Mucosa of descending colon (tissue), 3 donors: ENCODE measurements around the gene SNTG2. TPM values are rescaled to one million over a fixed set of nuclear protein-coding genes. Genes with fewer than 3 reads are reported as not detected.

Experiments
- ATAC-seq: fragments of 200-7000 bp; cut with Tn5 transposase; one replicate; pipeline ENCODE4 v1.9.1; 2020; ENCODE audit warnings: mild to moderate bottlenecking, moderate library complexity
- DNase-seq, 3 donors: peaks; one replicate each; pipeline ENCODE4 v3.0.0-alpha.2; 2020
- H3K36me3 ChIP-seq: fragments of 200-600 bp; one replicate; pipeline ENCODE4 v1.8.0; 2021; ENCODE audit warnings: low read depth, mild to moderate bottlenecking
- H3K4me1 ChIP-seq: fragments of 200-600 bp; one replicate; pipeline ENCODE4 v1.8.0; 2021; ENCODE audit warnings: low read depth, mild to moderate bottlenecking
- H3K4me3 ChIP-seq: fragments of 200-600 bp; one replicate; pipeline ENCODE4 v1.8.0; 2021; ENCODE audit warnings: mild to moderate bottlenecking
- H3K9me3 ChIP-seq: fragments of 200-600 bp; one replicate; pipeline ENCODE4 v1.8.0; 2021; ENCODE audit warnings: mild to moderate bottlenecking
- intact Hi-C, 2 donors: fragments of 100-400 bp; cut with DNase I in 1 of 2; cut with micrococcal nuclease in 1 of 2; formaldehyde crosslinking; loops; one replicate each; pipeline versions ENCODE4 v1.11.0 to v1.11.1; 2022; cut with DNase I, micrococcal nuclease
- total RNA-seq, 3 donors: library from RNA; stranded (reverse); fragmentation: NEBNext Ultra II Directional in 2 of 3; extraction: Animal tissue kit (Norgen Biotek cat#: 25700) in 2 of 3; gene quantifications; one replicate each; pipeline versions ENCODE4 v1.2.1 to v1.2.4, GENCODE V29; 2021 to 2023
- TF ChIP-seq, protein P1 (sequence below): fragments of 200-600 bp; IDR thresholded peaks from one replicate; pipeline ENCODE4 v1.8.0; 2022; ENCODE audit warnings: antibody characterized with exemption, mild to moderate bottlenecking
- donor health status: DM: no; HTN: no; CAD: no; lungs with moderate emphysema.
- donor health status: DM: no; HTN: no; CAD: no.
- donor health status: DM: no; HTN: yes; CAD: no.

Gene SNTG2
- total RNA-seq, 3 donors from 2014 or later, result 0.38 to 3.0 (median 2.8) TPM

DNA sequence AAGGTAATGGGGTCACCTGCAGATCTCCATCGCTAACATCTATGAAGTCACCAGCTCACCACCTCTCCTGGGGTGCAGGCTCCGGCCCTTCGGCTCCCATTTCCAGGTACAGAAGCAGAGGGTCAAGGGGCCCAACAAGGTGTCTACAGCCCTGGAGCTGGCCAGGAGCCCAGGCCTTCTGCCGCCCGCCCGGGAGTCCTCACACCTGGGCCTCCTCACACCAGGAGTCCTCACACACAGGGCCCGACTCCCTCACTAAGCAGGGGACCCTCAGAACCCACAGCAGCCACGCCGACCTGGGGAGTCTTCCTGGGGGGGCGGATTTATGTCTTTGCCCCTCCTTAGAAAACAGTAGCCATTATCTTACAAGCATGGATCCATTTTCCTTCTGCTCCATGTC lies 419.3 kb downstream of the SNTG2 start:
- DNase-seq (no peak), ATAC-seq (no peak)
- H3K4me1 ChIP-seq, result no peaks in the 10 kb centered on the region
- intact Hi-C loops, result no loop called here
- H3K4me3 ChIP-seq, result no peak overlapping the region
- no peaks in the 10 kb centered on the region for H3K36me3 ChIP-seq
- H3K9me3 ChIP-seq, result no peaks in the 10 kb centered on the region
- TF ChIP-seq, protein P1, sequence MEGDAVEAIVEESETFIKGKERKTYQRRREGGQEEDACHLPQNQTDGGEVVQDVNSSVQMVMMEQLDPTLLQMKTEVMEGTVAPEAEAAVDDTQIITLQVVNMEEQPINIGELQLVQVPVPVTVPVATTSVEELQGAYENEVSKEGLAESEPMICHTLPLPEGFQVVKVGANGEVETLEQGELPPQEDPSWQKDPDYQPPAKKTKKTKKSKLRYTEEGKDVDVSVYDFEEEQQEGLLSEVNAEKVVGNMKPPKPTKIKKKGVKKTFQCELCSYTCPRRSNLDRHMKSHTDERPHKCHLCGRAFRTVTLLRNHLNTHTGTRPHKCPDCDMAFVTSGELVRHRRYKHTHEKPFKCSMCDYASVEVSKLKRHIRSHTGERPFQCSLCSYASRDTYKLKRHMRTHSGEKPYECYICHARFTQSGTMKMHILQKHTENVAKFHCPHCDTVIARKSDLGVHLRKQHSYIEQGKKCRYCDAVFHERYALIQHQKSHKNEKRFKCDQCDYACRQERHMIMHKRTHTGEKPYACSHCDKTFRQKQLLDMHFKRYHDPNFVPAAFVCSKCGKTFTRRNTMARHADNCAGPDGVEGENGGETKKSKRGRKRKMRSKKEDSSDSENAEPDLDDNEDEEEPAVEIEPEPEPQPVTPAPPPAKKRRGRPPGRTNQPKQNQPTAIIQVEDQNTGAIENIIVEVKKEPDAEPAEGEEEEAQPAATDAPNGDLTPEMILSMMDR, result no peak

DNA sequence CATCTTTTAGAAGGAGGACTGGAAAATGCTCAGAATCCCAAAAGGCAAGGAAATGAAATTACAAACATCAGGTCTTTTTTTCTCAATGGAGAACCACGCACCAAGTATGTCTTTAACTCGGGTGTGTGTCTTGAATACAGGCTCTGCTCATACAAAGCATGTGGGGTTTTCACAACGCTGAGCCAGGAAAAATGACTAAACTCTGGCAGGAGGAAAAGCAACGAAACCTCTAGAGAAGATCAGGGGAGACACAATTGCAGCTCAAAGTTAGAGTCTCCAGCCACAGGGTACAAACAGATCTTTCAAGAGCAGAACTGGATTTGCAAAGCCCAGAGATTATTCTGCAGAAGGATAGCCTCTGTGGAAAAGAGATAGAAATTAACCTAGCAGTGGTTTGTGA lies 419.8 kb downstream of the SNTG2 start:
- no peak overlapping the region for H3K4me3 ChIP-seq
- intact Hi-C loops, result no loop called here
- ATAC-seq (no peak), DNase-seq (no peak)
- no peaks in the 10 kb centered on the region for H3K4me1 ChIP-seq
- no peaks in the 10 kb centered on the region for H3K9me3 ChIP-seq
- TF ChIP-seq, protein P1, result no peak
- no peaks in the 10 kb centered on the region for H3K36me3 ChIP-seq

GRCh38 chr2:1371082-1371481 lies 420.4 kb downstream of the SNTG2 start:
- intact Hi-C loops, result no loop called here

DNA sequence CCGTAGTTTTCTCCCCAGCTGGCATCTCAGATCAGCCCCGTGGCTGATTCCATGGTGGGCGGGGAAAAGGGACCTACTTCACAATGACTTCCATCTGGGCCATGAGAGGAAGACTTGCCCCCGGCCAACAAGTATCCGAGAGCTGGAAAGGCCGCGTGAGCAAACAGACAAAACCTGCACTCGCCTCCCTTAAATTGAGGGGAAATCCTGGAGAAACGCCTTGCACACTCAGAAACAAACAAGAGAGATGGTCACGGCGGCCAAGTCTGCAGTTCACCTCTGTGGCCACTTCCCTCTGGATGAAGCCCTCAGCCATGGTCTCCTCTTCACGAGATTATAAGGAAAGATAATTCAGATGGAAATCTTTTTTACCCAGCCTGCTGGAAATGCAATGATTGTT lies 423.2 kb downstream of the SNTG2 start:
- TF ChIP-seq, protein P1, result no peak
- intact Hi-C loops, result no loop called here

More at GRCh38 chr2:1371082-1371481, 420.4 kb downstream of the SNTG2 start:
- Histone ChIP-seq H3K9me3 (no peaks in the 10 kb centered on the region), H3K4me3 (no peak overlapping the region), H3K36me3 (no peaks in the 10 kb centered on the region), H3K4me1 (no peaks in the 10 kb centered on the region)
- no peak for DNase-seq
- ATAC-seq, result no peak
- TF ChIP-seq, protein P1, result no peak

GRCh38 chr2:1374287-1374686 lies 423.6 kb downstream of the SNTG2 start:
- Histone ChIP-seq H3K9me3 (no peaks in the 10 kb centered on the region), H3K36me3 (no peaks in the 10 kb centered on the region), H3K4me3 (no peak overlapping the region), H3K4me1 (no peaks in the 10 kb centered on the region)
- intact Hi-C loops, result no loop called here
- ATAC-seq (no peak), DNase-seq (no peak)
- TF ChIP-seq, protein P1, result no peak

More for the DNA sequence above, 423.2 kb downstream of the SNTG2 start:
- H3K36me3 ChIP-seq, result no peaks in the 10 kb centered on the region
- H3K4me1 ChIP-seq, result no peaks in the 10 kb centered on the region
- ATAC-seq (no peak), DNase-seq (no peak)
- no peak overlapping the region for H3K4me3 ChIP-seq
- no peaks in the 10 kb centered on the region for H3K9me3 ChIP-seq

DNA sequence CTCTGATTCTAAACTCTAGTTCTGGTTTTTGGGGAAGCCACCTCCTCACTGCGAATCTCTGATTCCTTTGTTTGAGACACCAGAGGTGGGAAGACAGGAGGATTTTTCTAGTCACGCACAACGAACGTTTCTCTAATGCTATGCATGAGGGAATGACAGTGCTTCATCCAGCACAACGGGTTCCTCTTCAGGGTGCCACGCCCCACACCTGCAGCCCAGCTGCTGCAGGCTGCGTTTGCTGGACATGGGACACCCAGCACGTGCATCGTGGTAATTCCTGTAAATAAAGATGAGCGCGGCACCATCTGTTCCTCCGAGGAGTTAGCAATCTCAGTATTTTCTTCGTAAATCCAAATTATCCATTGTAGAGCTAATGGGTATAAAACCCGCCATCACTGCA lies 425.1 kb downstream of the SNTG2 start:
- ATAC-seq (no peak), DNase-seq (no peak)
- no peaks in the 10 kb centered on the region for H3K9me3 ChIP-seq
- no peaks in the 10 kb centered on the region for H3K4me1 ChIP-seq
- TF ChIP-seq, protein P1, result no peak
- no peaks in the 10 kb centered on the region for H3K36me3 ChIP-seq
- H3K4me3 ChIP-seq, result no peak overlapping the region
- intact Hi-C loops, result no loop called here
